Central memory CD8-positive, alpha-beta T cell (primary cell): ENCODE data around the gene BCL7A.

Experiments
- ATAC-seq: fragments of 150-1000 bp; cut with Tn5 transposase; replicated peaks from 2 replicates; pipeline ENCODE4 v1.10.0; 2022; ENCODE audit warnings: mild to moderate bottlenecking, moderate FRiP score, moderate number of reproducible peaks; ENCODE audit not compliant: poor library complexity, severe bottlenecking; ENCODE audit errors: extremely low read depth
- DNase-seq, 2 donors: peaks; one replicate each; pipeline ENCODE4 v3.0.0; 2021; ENCODE audit warnings: low spot score in 2 of 2
- H3K27ac Mint-ChIP-seq: one replicate; pipeline ENCODE4 v1.8.0; 2022; ENCODE audit warnings: low read depth, mild to moderate bottlenecking, moderate library complexity, mixed read lengths
- H3K27me3 Mint-ChIP-seq: one replicate; pipeline ENCODE4 v1.8.0; 2022; ENCODE audit warnings: mixed read lengths
- H3K36me3 Mint-ChIP-seq: one replicate; pipeline ENCODE4 v1.8.0; 2022; ENCODE audit warnings: mild to moderate bottlenecking, moderate library complexity, mixed read lengths; ENCODE audit not compliant: insufficient read depth
- H3K4me1 Mint-ChIP-seq: one replicate; pipeline ENCODE4 v1.8.0; 2022; ENCODE audit warnings: mixed read lengths
- H3K4me3 Mint-ChIP-seq: one replicate; pipeline ENCODE4 v1.8.0; 2022; ENCODE audit warnings: mild to moderate bottlenecking, moderate library complexity, mixed read lengths
- H3K9me3 Mint-ChIP-seq: one replicate; pipeline ENCODE4 v1.8.0; 2022; ENCODE audit warnings: mixed read lengths

Gene BCL7A

DNA sequence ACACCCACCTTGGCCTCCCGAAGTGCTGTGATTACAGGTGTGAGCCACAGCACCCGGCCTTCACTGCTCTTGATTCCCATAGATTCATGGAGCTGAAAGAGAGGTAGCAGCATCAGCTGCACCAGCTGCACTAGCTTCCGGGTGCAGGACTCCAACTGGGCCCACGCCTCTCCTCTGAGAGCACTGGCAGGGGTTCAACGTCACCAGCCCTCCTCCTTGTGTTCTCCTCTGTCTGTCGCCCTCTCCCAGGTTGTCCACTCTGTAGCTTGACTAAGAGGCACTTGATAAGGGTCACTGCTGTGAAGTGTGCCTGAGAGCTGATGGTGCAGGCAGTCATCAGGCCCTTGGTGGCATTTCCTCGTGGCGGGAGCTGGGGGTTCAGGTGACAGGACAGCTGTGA, 85.2 kb downstream of the BCL7A start:
- Mint-ChIP-seq H3K9me3 (no peaks in the 10 kb centered on the region), H3K4me3 (peak overlapping the region; percentile 25), H3K27ac (no peak overlapping the region), H3K36me3 (peaks cover 2% of the 10 kb centered on the region), H3K4me1 (peaks cover 54% of the 10 kb centered on the region), H3K27me3 (no peaks in the 10 kb centered on the region)
- DNase-seq (no peak), ATAC-seq (no peak)

DNA sequence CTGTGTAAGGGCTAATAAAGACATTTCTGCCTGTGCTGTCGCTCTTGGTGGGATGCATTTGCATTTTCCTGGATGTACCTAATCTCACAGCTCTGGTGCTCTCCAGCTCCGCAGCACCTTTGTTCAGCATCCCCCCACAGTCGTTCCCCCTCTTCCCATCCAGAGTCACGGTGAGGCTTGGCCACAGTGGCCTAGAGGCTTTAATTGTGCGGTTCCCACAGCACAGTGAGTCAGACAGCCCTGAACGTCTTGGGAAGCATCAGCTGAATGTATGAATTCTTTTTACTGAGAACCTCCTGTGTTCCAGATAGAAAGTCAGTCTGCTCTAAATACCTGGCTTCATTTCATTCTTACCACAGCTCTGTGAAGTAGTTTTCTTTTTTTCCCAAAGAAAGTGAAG, 85.6 kb downstream of the BCL7A start:
- Mint-ChIP-seq H3K27me3 (no peaks in the 10 kb centered on the region), H3K36me3 (peaks cover 2% of the 10 kb centered on the region), H3K27ac (peak overlapping the region; percentile 32), H3K4me1 (peaks cover 57% of the 10 kb centered on the region), H3K4me3 (peak overlapping the region; percentile 25), H3K9me3 (no peaks in the 10 kb centered on the region)
- ATAC-seq (no peak), DNase-seq (no peak)

DNA sequence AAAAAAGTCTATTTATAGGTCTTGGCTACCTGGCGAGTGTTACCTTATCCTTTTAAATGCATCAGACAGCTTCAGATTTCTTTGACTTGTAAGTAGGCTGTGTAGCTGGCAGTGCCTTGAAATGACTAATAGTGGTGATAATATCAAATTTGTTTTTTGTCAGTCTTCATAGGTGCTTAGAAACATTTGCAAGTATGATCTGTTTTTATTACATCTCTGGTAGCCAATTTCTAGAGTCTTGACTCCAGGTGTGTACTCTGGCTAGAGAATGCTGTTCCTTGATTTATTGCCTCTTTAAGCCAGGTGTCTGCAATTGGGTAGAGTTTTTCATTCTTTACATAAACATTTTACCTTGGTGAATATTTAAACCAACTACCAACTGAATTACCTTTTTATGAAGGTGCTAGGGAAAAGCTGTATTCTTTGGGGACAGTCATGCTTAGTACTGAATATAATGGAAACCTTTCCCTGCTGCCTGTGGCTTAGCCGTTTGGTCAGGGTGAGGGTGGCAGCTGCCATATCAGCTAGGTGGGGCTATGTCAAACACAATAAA, 89.5 kb downstream of the BCL7A start:
- no peak overlapping the region for H3K4me3 Mint-ChIP-seq
- H3K27ac Mint-ChIP-seq: no peak overlapping the region
- ATAC-seq: no peak
- DNase-seq: no peak
- peaks cover 2% of the 10 kb centered on the region for H3K36me3 Mint-ChIP-seq
- H3K27me3 Mint-ChIP-seq: no peaks in the 10 kb centered on the region
- peaks cover 33% of the 10 kb centered on the region for H3K4me1 Mint-ChIP-seq
- no peaks in the 10 kb centered on the region for H3K9me3 Mint-ChIP-seq
